Activated T-cell treated with anti-CD3 and anti-CD28 coated beads, Interleukin-2, amount 50 U/mL, for 72 hours (primary cell): ENCODE data around the gene EHMT2. TPM values are rescaled to one million over a fixed set of nuclear protein-coding genes. Genes with fewer than 3 reads are reported as not detected.
"Not testable (repeated sequence)": the region's sequence is repeated elsewhere in the genome, so short reads cannot be mapped to it uniquely, and the experiment has no call there.

Experiments used
- ATAC-seq, 2 donors: fragments of 150-1000 bp; cut with Tn5 transposase; replicated peaks in 1 of 2; 2 replicates each; pipeline ENCODE4 v1.10.0; 2021; ENCODE audit warnings: moderate library complexity in 2 of 2, mild to moderate bottlenecking in 1 of 2
- DNase-seq, 2 donors: peaks; one replicate each; pipeline ENCODE4 v3.0.0; 2021 to 2022; ENCODE audit warnings: mixed read lengths in 1 of 2
- H3K27ac Mint-ChIP-seq: one replicate; pipeline ENCODE4 v1.8.0; 2022; ENCODE audit warnings: mild to moderate bottlenecking, moderate library complexity, mixed read lengths
- H3K27me3 Mint-ChIP-seq: one replicate; pipeline ENCODE4 v1.8.0; 2022; ENCODE audit warnings: low read depth, mixed read lengths
- H3K36me3 Mint-ChIP-seq, 2 donors: one replicate each; pipeline ENCODE4 v1.8.0; 2022; ENCODE audit warnings: mixed read lengths in 2 of 2, mild to moderate bottlenecking in 1 of 2; ENCODE audit not compliant: insufficient read depth in 2 of 2
- H3K4me1 Mint-ChIP-seq: one replicate; pipeline ENCODE4 v1.8.0; 2022; ENCODE audit warnings: low read depth, mixed read lengths
- H3K4me3 Mint-ChIP-seq, 2 donors: one replicate each; pipeline ENCODE4 v1.8.0; 2022; ENCODE audit warnings: mild to moderate bottlenecking in 2 of 2, mixed read lengths in 2 of 2, moderate library complexity in 2 of 2
- H3K9me3 Mint-ChIP-seq, 2 donors: one replicate each; pipeline ENCODE4 v1.8.0; 2022; ENCODE audit warnings: mixed read lengths in 2 of 2
- total RNA-seq, 2 donors: library from RNA; stranded (reverse); gene quantifications; one replicate each; pipeline ENCODE4 v1.2.3, GENCODE V29; 2022

EHMT2 gene
- total RNA-seq, 2 donors from 2014 or later: 49.2 to 64.7 TPM

DNA sequence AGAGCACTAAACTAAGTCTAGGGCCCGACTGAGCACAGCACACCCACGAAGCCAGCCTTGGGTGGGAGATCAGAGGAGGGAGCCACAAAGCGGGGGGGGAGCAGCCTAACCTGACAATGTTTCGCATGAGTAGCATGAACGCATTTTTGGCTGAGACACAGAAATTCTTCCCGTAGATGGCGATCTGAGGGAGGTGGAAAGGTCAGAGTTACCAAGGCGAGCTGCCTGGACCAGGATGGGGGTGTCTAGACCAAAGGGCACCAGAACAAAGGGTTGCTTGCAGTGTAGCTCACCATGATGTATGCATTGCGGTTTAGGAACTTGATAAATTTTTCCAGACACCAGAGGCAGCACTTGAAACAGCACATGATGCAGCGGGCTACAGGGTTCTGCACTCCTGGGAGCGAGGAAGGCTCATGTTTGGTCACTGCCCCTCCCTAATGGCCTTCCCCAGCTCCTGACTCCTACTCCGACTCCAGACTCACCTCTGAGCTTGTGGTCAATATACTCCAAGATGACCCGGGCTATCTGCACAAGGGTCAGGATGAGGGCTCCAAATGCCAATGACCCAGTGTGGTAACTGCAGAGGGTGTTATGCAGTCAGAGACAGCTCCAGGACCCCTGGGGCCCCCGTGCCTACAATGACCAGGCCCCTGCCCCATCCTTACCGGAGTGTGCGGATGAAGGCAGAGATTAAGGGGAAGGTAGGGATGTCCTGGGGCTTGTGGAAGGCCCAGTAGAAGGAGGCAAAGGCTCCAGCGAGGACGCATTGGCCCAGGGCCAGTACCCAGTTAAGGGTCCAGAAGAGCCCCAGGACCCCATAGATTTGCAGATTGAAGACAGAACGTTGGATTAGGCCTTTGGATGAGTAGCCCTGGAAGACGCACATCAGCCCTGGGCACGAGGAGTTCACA is 32.0 kb downstream of the EHMT2 start:
- ATAC-seq: no peak
- Mint-ChIP-seq H3K27me3 (no peaks in the 10 kb centered on the region), H3K4me1 (peaks cover 26% of the 10 kb centered on the region), H3K36me3 (no peaks in the 10 kb centered on the region), H3K27ac (no peak overlapping the region), H3K9me3 (no peaks in the 10 kb centered on the region), H3K4me3 (no peak overlapping the region)
- DNase-seq: no peak

DNA sequence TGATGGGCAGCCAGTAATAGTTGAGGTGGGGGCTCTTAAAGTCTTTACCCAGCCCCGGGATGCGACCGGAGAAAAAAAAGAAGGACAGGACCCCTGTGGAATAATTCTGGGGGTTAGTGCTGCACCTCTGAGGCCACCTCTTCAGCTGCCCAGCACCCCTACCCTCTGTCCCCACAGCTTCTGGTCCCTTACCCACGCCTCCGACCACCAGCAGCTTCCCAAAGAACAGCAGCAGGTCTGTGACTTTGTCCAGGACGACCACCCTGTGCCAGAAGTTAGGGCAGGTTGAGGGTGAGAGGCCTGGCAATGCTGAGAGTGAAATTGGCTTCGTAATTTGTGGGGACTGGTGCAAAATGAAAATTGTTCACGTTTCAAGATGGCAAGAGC is 32.7 kb downstream of the EHMT2 start:
- H3K36me3 Mint-ChIP-seq: peaks cover 0 to 2% of the 10 kb centered on the region in 2 donors
- no peaks in the 10 kb centered on the region for H3K9me3 Mint-ChIP-seq
- no peak for DNase-seq
- no peak for ATAC-seq
- no peak overlapping the region for H3K27ac Mint-ChIP-seq
- peaks cover 29% of the 10 kb centered on the region for H3K4me1 Mint-ChIP-seq
- H3K27me3 Mint-ChIP-seq: no peaks in the 10 kb centered on the region
- H3K4me3 Mint-ChIP-seq: peak overlapping the region in 1 of 2 donors; percentile 99

DNA sequence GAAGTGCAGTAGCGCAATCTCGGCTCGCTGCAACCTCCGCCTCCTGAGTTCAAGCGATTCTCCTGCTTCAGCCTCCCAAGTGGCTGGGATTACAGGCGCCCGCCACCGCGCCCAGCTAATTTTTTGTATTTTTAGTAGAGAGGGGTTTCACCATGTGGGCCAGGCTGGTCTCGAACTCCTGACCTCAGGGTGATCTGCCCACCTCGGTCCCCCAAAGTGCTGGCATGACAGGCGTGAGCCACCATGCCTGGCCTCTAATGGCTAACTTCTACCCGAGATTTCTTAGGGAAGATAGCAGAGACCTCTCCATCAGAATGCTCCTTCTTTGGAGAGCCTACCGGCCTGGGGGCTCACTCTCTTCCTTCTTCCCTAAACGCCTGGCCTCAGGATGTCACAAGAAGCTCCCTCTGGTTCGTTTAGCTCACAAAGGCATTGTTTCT is 33.4 kb downstream of the EHMT2 start:
- not testable (repeated sequence) for ATAC-seq, H3K36me3 Mint-ChIP-seq, H3K9me3 Mint-ChIP-seq, H3K27me3 Mint-ChIP-seq, DNase-seq
- Mint-ChIP-seq H3K27ac (peak overlapping the region; percentile 96), H3K4me3 (peak overlapping the region; percentile 99), H3K4me1 (peaks cover 34% of the 10 kb centered on the region)

DNA sequence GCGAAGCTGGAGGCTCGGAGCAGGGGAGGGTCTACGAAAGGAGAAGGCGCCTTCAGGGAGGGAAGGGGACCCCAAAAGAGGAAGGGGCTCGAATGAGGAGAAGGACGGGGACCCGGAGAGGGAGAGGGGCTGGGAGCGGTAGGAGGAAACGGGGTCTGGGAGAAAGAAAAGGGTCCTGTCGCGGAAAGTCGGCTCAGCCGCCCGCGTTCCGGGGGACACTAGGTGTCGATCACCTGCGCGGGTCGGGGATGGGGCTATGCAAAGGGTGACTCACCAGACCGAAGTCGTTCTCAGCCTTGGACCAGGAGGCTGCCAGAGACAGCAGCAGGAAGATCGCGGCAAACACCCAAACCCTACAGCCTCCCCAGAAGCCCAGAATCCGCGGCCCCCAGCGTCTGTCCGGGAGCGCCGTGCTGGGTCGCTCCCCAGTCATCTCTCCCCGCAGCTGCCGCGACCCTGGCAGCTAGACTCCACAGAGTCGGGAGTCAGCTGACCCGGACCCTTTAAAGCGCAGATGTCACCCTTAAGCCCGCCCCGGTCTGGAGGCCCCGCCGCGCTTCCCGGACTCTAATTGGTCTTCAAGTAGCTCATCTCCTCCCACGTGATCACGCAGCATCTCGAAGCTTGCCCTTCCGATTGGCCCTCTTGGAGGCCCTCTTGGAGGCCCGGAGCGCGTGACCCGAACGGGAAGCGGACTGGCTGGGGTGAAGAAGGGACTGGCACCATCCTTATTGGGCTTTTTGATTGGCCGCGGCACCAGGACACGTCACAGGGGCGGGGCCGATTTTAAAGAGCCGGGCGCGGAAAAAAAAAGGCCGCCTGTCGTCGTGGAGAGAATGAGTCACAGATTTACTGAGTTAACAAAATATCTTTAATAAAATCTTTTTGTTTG is 34.9 kb downstream of the EHMT2 start, which contains the start of gene NEU1:
Gene NEU1, minus strand, starts transcription at position 478 of the 892 bp plus-strand sequence. Its CDS starts 45 bp downstream, at position 433.
- Mint-ChIP-seq H3K4me3 (peak within 1 kb of the TSS; percentile 99), H3K4me1 (peaks cover 34% of the 10 kb centered on the region), H3K27me3 (no peaks in the 10 kb centered on the region), H3K9me3 (no peaks in the 10 kb centered on the region), H3K36me3 (peaks cover 0 to 3% of the 10 kb centered on the region in 2 donors), H3K27ac (peak within 1 kb of the TSS; percentile 96)
- peak; percentile 95 for ATAC-seq
- peak; percentile 98 to 100 for DNase-seq

DNA sequence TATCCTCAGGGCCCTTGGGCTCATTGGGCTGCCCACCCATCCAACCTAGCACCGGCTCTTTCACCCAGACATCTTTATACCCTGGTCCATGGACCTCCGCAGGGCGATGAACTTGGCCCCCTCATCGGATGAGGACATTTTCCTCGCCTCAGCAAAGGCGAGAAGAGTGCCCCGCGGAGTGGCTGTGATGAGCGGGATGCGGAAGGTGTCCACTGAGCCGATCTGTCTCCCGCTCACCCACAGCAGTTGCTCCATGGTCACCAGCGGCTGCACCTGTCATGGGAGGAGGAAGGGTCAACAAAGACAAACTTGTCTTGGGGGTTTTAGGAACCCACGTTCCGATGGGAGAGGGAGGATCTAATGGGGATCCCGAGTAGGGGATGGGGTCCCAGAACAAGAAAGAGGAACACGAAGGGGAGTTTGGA is 35.6 kb downstream of the EHMT2 start:
- Mint-ChIP-seq H3K27ac (peak overlapping the region; percentile 96), H3K4me1 (peaks cover 34% of the 10 kb centered on the region), H3K27me3 (no peaks in the 10 kb centered on the region), H3K36me3 (peaks cover 0 to 4% of the 10 kb centered on the region in 2 donors), H3K4me3 (peak overlapping the region; percentile 99), H3K9me3 (no peaks in the 10 kb centered on the region)
- DNase-seq (no peak), ATAC-seq (no peak)

DNA sequence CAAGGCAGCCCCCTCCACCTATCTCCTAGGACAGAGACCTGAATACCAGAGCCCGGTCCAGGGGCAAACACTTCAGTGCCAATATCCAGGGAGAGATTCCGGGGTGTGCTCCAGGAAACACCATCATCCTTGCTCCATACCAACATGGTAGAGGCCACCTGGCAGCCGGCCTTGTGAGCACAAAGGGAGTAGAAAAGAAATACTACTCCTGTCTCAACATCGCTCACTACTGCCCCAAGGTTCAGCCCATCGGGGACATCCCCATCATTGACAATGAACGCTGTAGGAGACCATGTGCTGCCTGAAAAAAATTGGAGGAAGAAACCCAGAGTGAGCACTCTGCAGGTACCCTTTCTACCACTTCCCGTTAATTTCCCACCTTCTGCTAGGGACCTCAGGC is 36.3 kb downstream of the EHMT2 start:
- ATAC-seq (no peak), DNase-seq (no peak)
- H3K9me3 Mint-ChIP-seq: no peaks in the 10 kb centered on the region
- H3K4me3 Mint-ChIP-seq: peak overlapping the region in 1 of 2 donors; percentile 99
- peaks cover 0 to 4% of the 10 kb centered on the region in 2 donors for H3K36me3 Mint-ChIP-seq
- no peak overlapping the region for H3K27ac Mint-ChIP-seq
- H3K4me1 Mint-ChIP-seq: peaks cover 34% of the 10 kb centered on the region
- H3K27me3 Mint-ChIP-seq: no peaks in the 10 kb centered on the region

DNA sequence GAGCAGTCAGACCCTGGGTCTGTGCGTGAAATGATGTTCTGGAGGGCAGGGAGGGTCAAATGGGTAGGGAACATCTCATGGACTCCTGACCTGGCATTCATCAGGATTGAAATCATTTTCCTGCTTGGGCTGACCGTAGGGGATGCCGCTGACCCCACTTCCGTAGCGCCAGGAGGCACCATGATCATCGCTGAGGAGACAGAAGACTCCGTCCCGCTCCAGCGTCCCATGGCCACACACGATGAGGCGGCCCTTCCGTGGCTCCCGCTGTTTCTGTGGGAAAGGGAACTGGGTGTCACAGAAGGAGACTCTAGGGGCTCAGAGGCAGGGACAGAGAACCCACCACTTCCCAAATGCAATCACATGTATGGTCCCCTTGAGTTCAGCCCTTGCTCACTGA is 37.1 kb downstream of the EHMT2 start:
- no peak for ATAC-seq
- H3K4me3 Mint-ChIP-seq: no peak overlapping the region
- peaks cover 34% of the 10 kb centered on the region for H3K4me1 Mint-ChIP-seq
- no peaks in the 10 kb centered on the region for H3K27me3 Mint-ChIP-seq
- H3K9me3 Mint-ChIP-seq: no peaks in the 10 kb centered on the region
- no peak overlapping the region for H3K27ac Mint-ChIP-seq
- peaks cover 0 to 4% of the 10 kb centered on the region in 2 donors for H3K36me3 Mint-ChIP-seq
- no peak for DNase-seq

DNA sequence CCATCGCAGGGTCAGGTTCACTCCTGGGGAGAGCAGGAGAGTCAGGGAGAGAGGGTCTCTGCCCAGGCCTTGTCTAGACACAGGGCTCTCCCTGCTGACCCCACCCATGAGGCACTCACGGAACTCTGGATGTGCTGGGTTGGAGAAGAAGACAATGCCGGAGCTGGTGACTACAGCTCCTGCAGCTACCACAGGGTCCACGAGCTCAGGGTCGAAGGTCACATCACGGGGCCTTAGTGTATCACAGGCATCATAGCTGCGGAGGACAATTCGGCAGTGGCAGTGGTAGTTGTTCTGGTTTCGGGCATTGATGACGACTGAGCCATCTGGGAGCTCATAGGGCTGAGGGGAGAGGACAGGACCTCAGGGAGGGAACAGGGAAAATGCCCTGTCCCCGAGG is 37.6 kb downstream of the EHMT2 start:
- DNase-seq (no peak), ATAC-seq (no peak)
- Mint-ChIP-seq H3K27ac (no peak overlapping the region), H3K9me3 (no peaks in the 10 kb centered on the region), H3K4me1 (peaks cover 34% of the 10 kb centered on the region), H3K36me3 (peaks cover 0 to 4% of the 10 kb centered on the region in 2 donors), H3K4me3 (peak overlapping the region in 1 of 2 donors; percentile 42), H3K27me3 (no peaks in the 10 kb centered on the region)

DNA sequence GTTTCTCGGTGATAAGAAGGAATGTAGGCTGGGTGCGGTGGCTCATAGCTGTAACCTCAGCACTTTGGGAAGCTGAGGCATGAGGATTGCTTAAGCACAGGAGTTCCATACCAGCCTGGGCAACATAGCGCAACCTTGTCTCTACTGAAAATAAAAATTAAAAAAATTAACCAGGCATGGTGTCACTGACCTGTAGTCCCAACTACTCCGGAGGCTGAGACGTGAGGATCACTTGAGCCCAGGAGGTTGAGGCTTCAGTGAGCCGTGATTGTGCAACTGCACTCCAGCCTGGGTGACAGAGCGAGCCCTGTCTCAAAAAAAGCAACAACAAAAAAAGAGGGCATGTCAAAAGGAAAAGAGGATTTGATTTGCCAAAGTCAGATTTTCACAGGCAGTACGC is 38.8 kb downstream of the EHMT2 start:
- no peak for ATAC-seq
- no peak for DNase-seq
- Mint-ChIP-seq H3K4me3 (no peak overlapping the region), H3K36me3 (peaks cover 0 to 4% of the 10 kb centered on the region in 2 donors), H3K4me1 (peaks cover 28% of the 10 kb centered on the region), H3K27ac (no peak overlapping the region), H3K27me3 (no peaks in the 10 kb centered on the region), H3K9me3 (no peaks in the 10 kb centered on the region)

DNA sequence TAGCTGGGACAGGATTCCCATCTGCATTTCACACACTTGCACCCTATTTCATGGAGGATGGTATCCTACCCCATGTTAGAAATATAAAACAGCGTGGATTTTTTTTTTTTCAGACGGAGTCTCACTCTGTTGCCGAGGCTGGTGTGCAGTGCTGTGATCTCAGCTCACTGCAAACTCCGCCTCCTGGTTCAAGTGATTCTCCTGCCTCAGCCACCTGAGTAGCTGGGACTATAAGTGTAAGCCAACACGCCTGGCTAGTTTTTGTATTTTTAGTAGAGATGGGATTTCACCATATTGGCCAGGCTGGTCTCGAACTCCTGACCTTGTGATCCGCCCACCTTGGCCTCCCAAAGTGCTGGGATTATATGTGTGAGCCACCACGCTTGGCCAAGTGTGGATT is 39.7 kb downstream of the EHMT2 start:
- not testable (repeated sequence) for DNase-seq, H3K36me3 Mint-ChIP-seq, H3K27ac Mint-ChIP-seq, ATAC-seq, H3K9me3 Mint-ChIP-seq, H3K4me3 Mint-ChIP-seq, H3K27me3 Mint-ChIP-seq
- peaks cover 24% of the 10 kb centered on the region for H3K4me1 Mint-ChIP-seq

DNA sequence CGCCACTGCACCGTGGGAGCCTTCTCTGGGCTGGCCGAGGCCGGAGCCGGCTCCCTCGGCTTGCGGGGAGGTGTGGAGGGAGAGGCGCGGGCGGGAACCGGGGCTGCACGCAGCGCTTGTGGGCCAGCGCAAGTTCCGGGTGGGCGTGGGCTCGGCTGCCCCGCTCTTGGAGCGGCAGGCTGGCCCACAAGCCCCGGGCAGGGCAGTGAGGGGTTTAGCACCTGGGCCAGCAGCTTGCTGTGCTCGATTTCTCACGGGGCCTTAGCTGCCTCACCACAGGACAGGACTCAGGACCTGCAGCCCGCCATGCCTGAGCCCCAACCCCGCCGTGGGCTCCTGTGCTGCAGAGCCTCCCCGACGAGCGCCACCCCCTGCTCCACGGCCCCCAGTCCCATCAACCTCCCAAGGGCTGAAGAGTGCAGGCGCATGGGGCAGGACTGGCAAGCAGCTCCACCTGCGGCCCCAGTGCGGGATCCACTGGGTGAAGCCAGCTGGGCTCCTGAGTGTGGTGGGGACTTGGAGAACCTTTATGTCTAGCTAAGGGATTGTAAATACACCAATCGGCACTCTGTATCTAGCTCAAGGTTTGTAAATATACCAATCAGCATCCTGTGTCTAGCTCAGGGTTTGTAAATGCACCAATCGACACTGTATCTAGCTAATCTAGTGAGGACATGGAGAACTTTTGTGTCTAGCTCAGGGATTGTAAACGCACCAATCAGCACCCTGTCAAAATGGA is 45.3 kb downstream of the EHMT2 start:
- not testable (repeated sequence) for H3K4me3 Mint-ChIP-seq, H3K9me3 Mint-ChIP-seq, H3K4me1 Mint-ChIP-seq, ATAC-seq, DNase-seq, H3K27me3 Mint-ChIP-seq, H3K36me3 Mint-ChIP-seq, H3K27ac Mint-ChIP-seq

DNA sequence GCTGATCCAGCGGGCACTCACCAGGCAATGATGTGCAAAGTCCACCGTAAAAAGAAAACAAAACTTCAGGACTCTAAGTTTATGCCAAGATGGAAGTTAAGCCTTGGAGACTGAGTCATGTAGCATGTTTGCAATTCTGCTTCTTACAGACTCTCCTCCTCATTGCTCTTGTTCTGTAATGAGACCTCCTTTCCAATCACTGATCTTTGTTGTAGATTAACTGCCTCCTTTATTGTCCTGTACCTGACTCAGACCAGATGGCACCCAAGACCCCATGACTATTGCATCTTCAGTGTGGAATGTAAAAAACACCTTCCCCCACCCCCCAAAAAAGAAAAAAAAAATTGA is 46.0 kb downstream of the EHMT2 start:
- no peak overlapping the region for H3K27ac Mint-ChIP-seq
- ATAC-seq: no peak
- H3K27me3 Mint-ChIP-seq: no peaks in the 10 kb centered on the region
- H3K9me3 Mint-ChIP-seq: no peaks in the 10 kb centered on the region
- no peak for DNase-seq
- no peaks in the 10 kb centered on the region for H3K36me3 Mint-ChIP-seq
- H3K4me3 Mint-ChIP-seq: no peak overlapping the region
- no peaks in the 10 kb centered on the region for H3K4me1 Mint-ChIP-seq
